HG03432 (cell line): ENCODE data around the gene VEGFB.

Source experiments
- ATAC-seq: cut with Tn5 transposase; IDR thresholded peaks from one replicate; pipeline ENCODE4 v1.9.1; 2021; ENCODE audit warnings: mild to moderate bottlenecking, moderate library complexity; ENCODE audit not compliant: unreplicated experiment

Gene VEGFB

GRCh38 chr11:64258946-64259532 lies 24.7 kb downstream of the VEGFB start:
- ATAC-seq: no peak

- no peak for ATAC-seq
Observed at GRCh38 chr11:64259533-64260067, 25.2 kb downstream of the VEGFB start.

DNA sequence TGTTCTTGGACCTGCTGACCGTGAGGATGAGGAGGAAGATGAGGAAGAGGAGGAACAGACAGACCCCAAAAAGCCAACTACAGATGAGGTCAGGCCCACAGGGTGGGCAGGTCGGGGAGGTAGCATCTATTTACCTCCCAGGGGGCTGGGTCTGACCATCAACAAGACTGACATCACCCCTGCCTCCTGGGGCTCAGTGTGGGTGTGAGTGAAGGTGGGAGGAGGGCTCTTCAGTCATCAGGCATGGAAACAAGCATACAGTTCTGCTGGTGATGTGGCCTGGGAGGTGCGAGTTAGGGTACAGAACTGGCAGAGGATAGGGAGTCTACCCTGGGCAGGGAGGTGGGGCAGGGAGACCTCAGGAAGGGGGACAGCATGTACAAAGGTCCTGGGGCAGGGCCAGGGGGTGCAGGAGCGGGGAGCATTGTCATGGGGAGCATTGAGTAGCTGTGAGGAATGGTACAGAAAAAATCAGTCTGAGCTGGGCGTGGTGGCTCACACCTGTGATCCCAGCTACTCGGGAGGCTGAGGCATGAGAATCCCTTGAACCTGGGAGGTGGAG lies 25.8 kb downstream of the VEGFB start:
- ATAC-seq: no peak

GRCh38 chr11:64261556-64262080 lies 27.2 kb downstream of the VEGFB start:
- ATAC-seq: no peak

DNA sequence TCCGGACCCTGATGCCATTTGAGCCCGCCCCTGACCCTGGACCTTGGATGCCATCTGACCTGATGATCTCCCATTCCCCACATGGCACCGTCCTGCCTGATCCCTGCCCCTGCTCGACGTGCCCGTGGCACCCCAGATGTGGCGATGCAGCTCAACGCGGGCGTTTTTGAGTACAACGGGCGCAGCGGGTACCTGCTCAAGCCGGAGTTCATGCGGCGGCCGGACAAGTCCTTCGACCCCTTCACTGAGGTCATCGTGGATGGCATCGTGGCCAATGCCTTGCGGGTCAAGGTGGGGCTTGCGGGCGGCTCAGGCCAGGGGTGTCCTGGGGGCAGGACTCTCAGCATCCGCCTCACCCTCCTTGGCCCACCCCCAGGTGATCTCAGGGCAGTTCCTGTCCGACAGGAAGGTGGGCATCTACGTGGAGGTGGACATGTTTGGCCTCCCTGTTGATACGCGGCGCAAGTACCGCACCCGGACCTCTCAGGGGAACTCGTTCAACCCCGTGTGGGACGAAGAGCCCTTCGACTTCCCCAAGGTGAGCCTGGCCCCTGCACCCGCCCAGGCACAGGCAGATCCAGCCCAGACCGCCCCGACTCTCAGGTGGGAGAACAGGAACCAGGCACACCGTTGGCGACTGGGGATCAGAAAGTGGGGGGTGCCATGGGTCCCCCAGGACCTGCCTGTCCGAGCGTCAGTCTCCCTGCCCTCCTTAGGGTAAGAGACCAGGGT lies 28.1 kb downstream of the VEGFB start:
- ATAC-seq: no peak

DNA sequence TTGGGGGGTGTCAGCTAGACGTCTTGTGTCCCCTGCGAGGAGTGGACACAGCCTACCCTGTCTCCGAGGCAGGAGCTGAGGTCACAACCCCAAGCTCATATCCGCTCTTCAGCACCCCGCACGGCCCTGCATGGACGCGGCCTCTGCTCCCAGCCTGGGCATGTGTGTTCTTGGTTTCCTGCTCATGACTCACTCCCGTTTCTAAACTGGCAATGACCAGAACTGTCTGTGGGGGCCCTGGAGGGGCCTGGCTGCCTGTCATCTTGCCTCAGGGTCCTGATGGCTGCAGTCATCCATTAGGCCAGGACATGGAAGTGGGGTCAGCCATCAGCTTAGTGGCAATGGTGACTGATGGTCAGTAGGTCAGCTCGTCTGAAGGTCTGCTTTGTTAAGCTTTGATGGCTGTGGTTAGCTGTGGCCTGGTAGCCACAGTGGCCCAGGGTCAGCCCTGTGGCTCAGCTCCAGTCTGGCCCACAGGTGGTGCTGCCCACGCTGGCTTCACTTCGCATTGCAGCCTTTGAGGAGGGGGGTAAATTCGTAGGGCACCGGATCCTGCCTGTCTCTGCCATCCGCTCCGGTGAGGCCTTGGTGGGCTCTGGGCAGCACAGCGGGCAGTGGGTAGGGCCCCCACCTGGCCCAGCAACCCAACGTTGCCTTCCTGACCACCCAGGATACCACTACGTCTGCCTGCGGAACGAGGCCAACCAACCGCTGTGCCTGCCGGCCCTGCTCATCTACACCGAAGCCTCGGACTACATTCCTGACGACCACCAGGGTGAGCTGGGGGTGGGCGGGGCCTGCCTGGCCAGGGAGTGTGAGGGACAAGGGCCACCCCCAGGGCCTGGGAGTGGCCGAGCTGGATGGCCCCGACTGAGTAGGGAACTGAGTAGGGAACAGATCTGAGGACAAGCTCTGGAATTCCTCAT lies 28.9 kb downstream of the VEGFB start:
- ATAC-seq: no peak

- no peak for ATAC-seq
Observed at GRCh38 chr11:64263947-64264317, 29.5 kb downstream of the VEGFB start.

DNA sequence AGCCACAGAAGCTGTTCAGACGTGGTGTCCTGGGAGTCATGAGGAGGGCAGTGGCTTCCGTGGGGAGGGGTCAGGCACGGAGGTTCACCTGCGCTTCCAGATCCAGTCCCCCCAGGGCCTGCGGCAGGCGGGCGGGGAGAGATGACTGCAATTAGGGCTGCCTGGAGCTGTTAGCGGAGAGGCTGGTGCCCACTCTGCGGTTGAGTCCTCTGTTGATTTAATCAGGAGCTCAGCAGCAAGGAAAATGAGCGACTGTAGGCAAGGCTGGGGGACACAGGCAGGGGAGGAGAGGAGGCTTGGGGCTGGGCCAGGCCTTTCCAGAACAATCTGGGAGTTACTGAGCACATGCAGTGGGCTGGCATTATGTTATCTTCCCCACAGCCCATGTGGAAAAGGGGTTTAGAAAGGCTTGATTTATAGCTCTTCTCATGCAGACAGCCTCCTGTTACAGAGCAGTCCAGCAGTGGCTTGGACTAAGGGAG lies 30.0 kb downstream of the VEGFB start:
- ATAC-seq: no peak

GRCh38 chr11:64265176-64266160 lies 31.1 kb downstream of the VEGFB start:
- no peak for ATAC-seq

- no peak for ATAC-seq
Observed at GRCh38 chr11:64266339-64266738, 32.0 kb downstream of the VEGFB start.

DNA sequence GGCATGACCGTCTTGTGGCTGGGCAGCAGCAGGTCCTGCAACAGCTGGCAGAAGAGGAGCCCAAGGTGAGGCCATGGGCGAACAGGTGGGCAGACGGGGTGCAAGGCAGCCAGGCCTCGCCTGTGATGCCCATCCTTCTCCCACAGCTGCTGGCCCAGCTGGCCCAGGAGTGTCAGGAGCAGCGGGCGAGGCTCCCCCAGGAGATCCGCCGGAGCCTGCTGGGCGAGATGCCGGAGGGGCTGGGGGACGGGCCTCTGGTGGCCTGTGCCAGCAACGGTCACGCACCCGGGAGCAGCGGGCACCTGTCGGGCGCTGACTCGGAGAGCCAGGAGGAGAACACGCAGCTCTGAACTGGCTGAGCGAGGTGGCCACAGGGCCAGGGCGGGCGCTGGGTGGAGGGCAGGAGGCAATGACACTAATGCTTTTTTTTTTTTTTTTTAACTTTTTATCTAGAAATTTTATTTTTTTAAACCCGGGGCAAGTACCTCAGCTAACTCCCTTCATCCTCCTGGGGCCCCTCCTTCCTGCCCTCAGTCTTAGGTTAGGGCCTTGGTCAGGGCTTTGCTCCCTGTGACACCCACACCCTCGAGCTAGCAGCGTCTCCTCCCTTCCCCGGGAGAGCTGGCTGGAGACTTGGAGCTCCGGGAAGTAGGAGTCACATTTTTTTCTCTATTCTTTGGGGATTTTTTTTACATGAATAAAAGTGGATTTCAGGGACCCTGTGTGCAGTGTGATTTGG lies 33.0 kb downstream of the VEGFB start:
- no peak for ATAC-seq

DNA sequence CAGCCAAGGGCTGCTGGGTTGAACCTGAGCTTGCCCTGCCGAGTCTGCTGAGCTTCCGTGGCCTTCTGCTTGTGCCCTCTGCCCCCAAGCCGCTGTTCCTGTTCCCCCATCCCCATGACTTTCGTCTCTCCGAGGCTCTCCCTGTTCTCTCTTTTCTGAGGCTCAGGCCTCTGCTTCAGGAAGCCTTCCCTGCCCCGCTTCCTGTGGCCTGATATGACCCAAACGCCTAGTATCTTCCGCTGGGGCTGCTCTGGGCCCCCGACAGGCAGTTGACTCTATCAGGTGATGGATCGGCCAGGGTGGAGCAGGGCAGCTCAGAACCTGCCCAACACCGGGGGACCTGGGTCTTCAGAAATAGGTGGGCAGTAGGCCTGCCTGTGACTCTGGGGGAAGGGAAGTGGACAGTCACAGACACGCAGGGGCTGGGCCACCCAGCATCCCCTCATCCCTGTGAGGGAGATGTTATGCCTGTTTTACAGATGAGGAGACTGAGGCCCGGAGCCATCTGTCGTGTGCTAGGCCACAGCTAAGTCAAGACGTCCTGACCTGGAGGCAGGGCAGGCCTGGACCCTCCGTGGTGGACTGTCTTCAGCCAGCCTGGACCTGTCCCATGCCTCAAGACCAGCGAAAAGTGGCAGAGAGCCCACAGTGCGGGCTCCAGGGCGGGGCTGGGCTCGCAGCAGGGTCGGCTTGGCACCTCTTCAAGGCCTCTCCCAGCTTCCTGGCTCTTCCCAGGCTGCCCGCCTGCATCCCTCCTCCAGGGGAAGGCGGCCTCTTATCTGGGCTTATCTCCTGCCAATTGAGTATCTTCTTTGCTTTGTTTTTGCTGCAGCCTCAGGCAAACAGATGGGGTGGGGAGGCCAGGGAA lies 33.9 kb downstream of the VEGFB start:
- ATAC-seq: no peak

- ATAC-seq: peak; percentile 18
Observed at GRCh38 chr11:64268893-64269539, 34.6 kb downstream of the VEGFB start.

DNA sequence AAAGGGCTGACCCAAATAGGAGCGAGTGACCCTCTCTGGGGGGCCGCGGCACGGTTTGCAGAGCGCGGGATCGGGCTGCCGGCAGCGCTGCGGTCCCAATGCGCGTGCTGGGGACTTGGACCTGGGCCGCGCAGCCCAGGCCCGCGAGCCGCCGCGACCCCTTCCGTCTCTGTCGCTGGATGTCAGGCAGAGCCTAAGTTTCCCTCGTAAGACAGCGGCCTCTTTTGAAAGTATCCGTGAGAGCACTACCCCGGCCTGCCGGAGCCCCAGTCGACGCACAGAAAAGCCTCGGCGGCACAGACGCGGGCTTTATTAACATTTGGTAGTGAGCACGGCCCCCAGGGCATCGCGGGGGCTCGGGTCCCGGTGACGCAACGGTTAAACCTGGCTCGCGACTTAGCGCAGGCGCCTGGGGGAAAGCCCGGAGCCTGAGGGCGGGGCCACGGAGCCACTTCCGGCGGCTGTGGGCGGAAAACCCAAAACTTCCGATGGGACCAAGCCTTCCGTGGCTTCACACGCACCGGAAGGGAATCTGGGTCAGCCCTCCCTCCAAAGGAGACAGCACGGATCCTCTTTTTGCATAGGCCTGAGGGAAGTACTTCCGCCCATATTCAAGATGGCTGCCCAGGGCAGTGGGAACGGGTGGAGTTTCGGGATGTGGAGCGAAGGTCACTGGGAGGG lies 35.3 kb downstream of the VEGFB start:
- ATAC-seq: peak; percentile 67

DNA sequence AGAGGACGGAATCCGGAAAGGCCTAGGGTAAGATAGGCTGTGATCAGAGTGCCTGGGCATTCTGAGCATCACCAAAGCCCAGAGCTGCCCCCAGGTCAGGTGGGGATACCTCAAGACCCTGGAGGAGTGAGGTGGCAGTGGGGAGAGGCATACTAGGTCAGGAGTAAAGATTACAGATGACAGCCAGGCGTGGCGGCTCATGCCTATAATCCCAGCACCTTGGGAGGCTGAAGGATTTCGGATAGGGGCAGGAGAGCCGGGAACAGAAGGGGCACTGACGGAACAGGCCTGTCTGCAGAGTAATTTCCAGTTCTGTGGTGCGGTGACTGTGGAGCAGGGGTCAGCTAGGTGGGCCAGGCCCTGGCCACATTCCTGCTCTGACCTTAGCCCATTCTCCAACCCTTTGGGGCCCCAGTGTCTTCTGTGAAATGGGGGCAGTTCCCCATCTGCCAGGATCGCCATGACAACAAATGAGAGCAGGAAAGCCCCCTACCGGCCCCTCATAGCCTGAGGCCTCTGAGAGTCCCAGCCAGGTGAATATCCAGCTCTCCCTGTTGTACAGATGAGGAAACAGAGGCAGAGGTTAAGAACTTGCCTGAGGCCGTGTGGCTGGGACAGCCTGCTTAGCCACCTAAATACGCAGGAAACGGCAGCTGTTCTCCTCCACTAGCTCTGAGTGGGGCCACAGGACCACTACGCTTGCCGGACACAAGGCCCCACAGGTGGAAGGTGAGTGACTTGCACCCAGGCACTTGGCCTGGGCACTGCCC lies 40.8 kb downstream of the VEGFB start:
- no peak for ATAC-seq

DNA sequence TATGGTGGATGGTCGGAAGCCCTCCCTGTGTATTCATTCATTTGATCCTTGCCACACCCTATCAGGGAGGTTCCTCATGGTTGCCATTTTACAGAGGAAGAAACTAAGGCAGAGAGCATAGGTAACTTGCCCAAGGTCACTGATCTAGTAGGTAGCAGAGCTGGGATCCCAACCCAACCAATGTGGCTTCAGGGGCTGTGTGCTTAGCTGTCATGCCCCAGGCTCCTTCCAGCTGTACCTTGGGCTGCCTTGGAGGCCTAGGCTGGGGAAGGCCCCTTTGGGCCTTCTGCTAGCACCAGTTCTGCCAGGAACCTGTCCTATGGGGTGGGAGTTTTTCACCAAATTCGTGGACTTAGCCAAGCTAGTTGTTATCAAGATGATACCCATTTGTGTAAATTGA lies 41.5 kb downstream of the VEGFB start:
- ATAC-seq: no peak
